Liver (tissue), 9 donors: ENCODE measurements around the gene CYP39A1. TPM values are rescaled to one million over a fixed set of nuclear protein-coding genes. Genes with fewer than 3 reads are reported as not detected.

ENCODE experiments used
- DNase-seq: peaks from one replicate; pipeline ENCODE4 v3.0.0-alpha.2; 2017; ENCODE audit warnings: low spot score
- H3K27ac ChIP-seq, 2 donors: one replicate each; pipeline ENCODE4 v1.7.0; 2013; ENCODE audit warnings: inconsistent platforms in 2 of 2, low read length in 2 of 2, control low read depth in 1 of 2, low read depth in 1 of 2, mild to moderate bottlenecking in 1 of 2
- H3K27me3 ChIP-seq, 4 donors: one replicate each; pipeline versions ENCODE4 v1.6.1 to v1.7.0; 2013; ENCODE audit warnings: low read length in 3 of 4, inconsistent platforms in 1 of 4, mild to moderate bottlenecking in 1 of 4, moderate library complexity in 1 of 4; ENCODE audit not compliant: control insufficient read depth in 4 of 4, insufficient read depth in 4 of 4
- H3K36me3 ChIP-seq, 4 donors: one replicate each; pipeline versions ENCODE4 v1.6.1 to v1.7.0; 2013; ENCODE audit warnings: low read length in 3 of 4, mild to moderate bottlenecking in 3 of 4, low read depth in 1 of 4, moderate library complexity in 1 of 4; ENCODE audit not compliant: control insufficient read depth in 4 of 4, insufficient read depth in 3 of 4
- H3K4me1 ChIP-seq, 4 donors: one replicate each; pipeline versions ENCODE4 v1.6.1 to v1.7.0; 2013; ENCODE audit warnings: low read length in 3 of 4, mild to moderate bottlenecking in 3 of 4, moderate library complexity in 1 of 4; ENCODE audit not compliant: control insufficient read depth in 4 of 4, insufficient read depth in 4 of 4
- H3K4me3 ChIP-seq, 3 donors: one replicate each; pipeline versions ENCODE4 v1.6.1 to v1.7.0; 2013; ENCODE audit warnings: low read length in 3 of 3, control low read depth in 1 of 3, low read depth in 1 of 3, mild to moderate bottlenecking in 1 of 3
- H3K9ac ChIP-seq, 2 donors: one replicate each; pipeline ENCODE4 v1.7.0; 2013; ENCODE audit warnings: low read length in 2 of 2, mild to moderate bottlenecking in 2 of 2, moderate library complexity in 2 of 2, control low read depth in 1 of 2, low read depth in 1 of 2
- H3K9me3 ChIP-seq, 4 donors: one replicate each; pipeline versions ENCODE4 v1.6.1 to v1.7.0; 2013; ENCODE audit warnings: low read length in 3 of 4; ENCODE audit not compliant: control insufficient read depth in 4 of 4
- ATF3 ChIP-seq: IDR thresholded peaks from 2 replicates; pipeline ENCODE4 v1.6.1; 2016; ENCODE audit warnings: antibody characterized with exemption
- EGR1 ChIP-seq, 2 donors: IDR thresholded peaks; 2 replicates each; pipeline ENCODE4 v1.6.1; 2016 to 2018; ENCODE audit warnings: antibody characterized with exemption in 2 of 2, low read depth in 2 of 2
- FOXA1 ChIP-seq: IDR thresholded peaks from 2 replicates; pipeline ENCODE4 v1.6.1; 2016; ENCODE audit warnings: antibody characterized with exemption
- FOXA2 ChIP-seq: IDR thresholded peaks from 2 replicates; pipeline ENCODE4 v1.6.1; 2016; ENCODE audit warnings: antibody characterized with exemption
- GABPA ChIP-seq, 2 donors: IDR thresholded peaks in 1 of 2; conservative IDR thresholded peaks in 1 of 2; 2 replicates each; pipeline ENCODE4 v1.6.1; 2016; ENCODE audit warnings: antibody characterized with exemption in 2 of 2, mild to moderate bottlenecking in 1 of 2, moderate library complexity in 1 of 2
- HNF4A ChIP-seq, 2 donors: conservative IDR thresholded peaks; 2 replicates each; pipeline ENCODE4 v1.6.1; 2016; ENCODE audit warnings: antibody characterized with exemption in 2 of 2, mild to moderate bottlenecking in 2 of 2
- HNF4G ChIP-seq: IDR thresholded peaks from 2 replicates; pipeline ENCODE4 v1.6.1; 2016; ENCODE audit warnings: antibody characterized with exemption
- JUND ChIP-seq, 2 donors: IDR thresholded peaks; 2 replicates each; pipeline ENCODE4 v1.6.1; 2016; ENCODE audit warnings: antibody characterized with exemption in 2 of 2
- MAX ChIP-seq: IDR thresholded peaks from 2 replicates; pipeline ENCODE4 v1.6.1; 2016; ENCODE audit warnings: antibody characterized with exemption
- NR2F2 ChIP-seq: IDR thresholded peaks from 2 replicates; pipeline ENCODE4 v1.6.1; 2016; ENCODE audit warnings: antibody characterized with exemption
- RAD21 ChIP-seq, 2 donors: IDR thresholded peaks; 2 replicates each; pipeline ENCODE4 v1.6.1; 2016; ENCODE audit warnings: antibody characterized with exemption in 2 of 2, mild to moderate bottlenecking in 2 of 2
- REST ChIP-seq: IDR thresholded peaks from 2 replicates; pipeline ENCODE4 v1.6.1; 2016; ENCODE audit warnings: antibody characterized with exemption, mild to moderate bottlenecking
- RXRA ChIP-seq, 2 donors: IDR thresholded peaks; 2 replicates each; pipeline ENCODE4 v1.6.1; 2017 to 2018; ENCODE audit warnings: antibody characterized with exemption in 2 of 2, mild to moderate bottlenecking in 1 of 2
- SP1 ChIP-seq: IDR thresholded peaks from 2 replicates; pipeline ENCODE4 v1.6.1; 2018; ENCODE audit warnings: antibody characterized with exemption, mild to moderate bottlenecking
- TAF1 ChIP-seq: conservative IDR thresholded peaks from 2 replicates; pipeline ENCODE4 v1.6.1; 2016; ENCODE audit warnings: antibody characterized with exemption, mild to moderate bottlenecking
- YY1 ChIP-seq: IDR thresholded peaks from 2 replicates; pipeline ENCODE4 v1.6.1; 2016; ENCODE audit warnings: antibody characterized with exemption, mild to moderate bottlenecking
- ZBTB33 ChIP-seq: IDR thresholded peaks from 2 replicates; pipeline ENCODE4 v1.6.1; 2016; ENCODE audit warnings: antibody characterized with exemption
- WGBS: extraction: QIAGEN DNeasy Blood & Tissue Kit; methylation state at CpG from one replicate; pipeline ENCODE4 v1.1.7; 2013; 5-methylcytosine and 5-hydroxymethylcytosine counted together
- polyA plus RNA-seq, 2 donors: library from polyadenylated mRNA; stranded (reverse) in 1 of 2; unstranded in 1 of 2; fragments of 200-250 nt in 1 of 2; fragments of >200 nt in 1 of 2; fragmentation: Nextera tagmentation in 1 of 2; extraction: Ambion mirVana in 1 of 2; gene quantifications; one replicate each; pipeline versions ENCODE4 v1.2.1 to v1.2.3, GENCODE V29; 2013 to 2015
- total RNA-seq, 2 donors: library from RNA; depleted of rRNA; stranded (reverse); fragments of >200 nt; gene quantifications; one replicate each; pipeline ENCODE4 v1.2.3, GENCODE V29; 2014
- donor health status: healthy.
- donor health status: healthy.
- donor health status: healthy.
- donor health status: healthy.
- donor health status: healthy.

The CYP39A1 gene
- total and polyA plus RNA-seq, 4 donors = 10.8 to 29.8 (median 15.2) TPM

GRCh38 chr6:46504242-46504641 lies 148.4 kb downstream of the CYP39A1 start:
- H3K27ac ChIP-seq = no peak overlapping the region
- H3K9me3 ChIP-seq = no peaks in the 10 kb centered on the region
- no peaks in the 10 kb centered on the region for H3K36me3 ChIP-seq
- no peak for TF ChIP-seq ATF3
- no peak for TF ChIP-seq HNF4A (conservative IDR thresholded peaks at IDR 0.05)
- no peak for TF ChIP-seq TAF1
- TF ChIP-seq HNF4G = no peak
- no peak for TF ChIP-seq FOXA2
- no peak for TF ChIP-seq RAD21 (IDR thresholded peaks at IDR 0.05)
- TF ChIP-seq JUND (IDR thresholded peaks at IDR 0.05) = no peak
- no peak for TF ChIP-seq NR2F2
- TF ChIP-seq GABPA (IDR thresholded peaks at IDR 0.05 in 1 of 2, conservative IDR thresholded peaks at IDR 0.05 in 1 of 2) = no peak
- no peak overlapping the region for H3K9ac ChIP-seq
- H3K27me3 ChIP-seq = peaks cover 0 to 5% (median 0%) of the 10 kb centered on the region in 4 donors
- H3K4me3 ChIP-seq = no peak overlapping the region
- DNase-seq = no peak
- H3K4me1 ChIP-seq = peaks cover 6 to 19% (median 18%) of the 10 kb centered on the region in 4 donors

GRCh38 chr6:46502486-46503119 lies 150.0 kb downstream of the CYP39A1 start:
- DNase-seq = no peak
- TF ChIP-seq YY1 (no peak), SP1 (peak; percentile 6)
- peaks cover 0 to 5% (median 3%) of the 10 kb centered on the region in 4 donors for H3K4me1 ChIP-seq
- H3K9ac ChIP-seq = no peak overlapping the region
- H3K27ac ChIP-seq = peak overlapping the region in 1 of 2 donors; percentile 16
- WGBS = 90% methylated on average over 2 of the region's 2 CpGs
- H3K9me3 ChIP-seq = no peaks in the 10 kb centered on the region
- no peaks in the 10 kb centered on the region for H3K36me3 ChIP-seq
- H3K27me3 ChIP-seq = peaks cover 0 to 5% (median 0%) of the 10 kb centered on the region in 4 donors
- H3K4me3 ChIP-seq = no peak overlapping the region

- 87% methylated on average over 8 of the region's 8 CpGs for WGBS
- TF ChIP-seq NR2F2 = no peak
- no peak for TF ChIP-seq GABPA (IDR thresholded peaks at IDR 0.05 in 1 of 2, conservative IDR thresholded peaks at IDR 0.05 in 1 of 2)
- no peak for TF ChIP-seq FOXA1
- TF ChIP-seq YY1 = no peak
- Histone ChIP-seq H3K4me1 (no peaks in the 10 kb centered on the region), H3K9ac (no peak overlapping the region), H3K27ac (no peak overlapping the region), H3K4me3 (no peak overlapping the region), H3K36me3 (no peaks in the 10 kb centered on the region), H3K9me3 (no peaks in the 10 kb centered on the region), H3K27me3 (peaks cover 0 to 5% (median 0%) of the 10 kb centered on the region in 4 donors)
- no peak for DNase-seq
Measured at GRCh38 chr6:46501136-46502089, 151.2 kb downstream of the CYP39A1 start.

GRCh38 chr6:46500382-46500781 lies 152.2 kb downstream of the CYP39A1 start:
- no peak overlapping the region for H3K4me3 ChIP-seq
- no peaks in the 10 kb centered on the region for H3K36me3 ChIP-seq
- no peaks in the 10 kb centered on the region for H3K9me3 ChIP-seq
- peaks cover 0 to 5% (median 0%) of the 10 kb centered on the region in 4 donors for H3K27me3 ChIP-seq
- no peaks in the 10 kb centered on the region for H3K4me1 ChIP-seq
- H3K9ac ChIP-seq = no peak overlapping the region
- no peak for DNase-seq
- H3K27ac ChIP-seq = no peak overlapping the region
- TF ChIP-seq EGR1 (IDR thresholded peaks at IDR 0.05; ENCODE audit: low read depth in 2 of 2) (no peak), TAF1 (no peak), ZBTB33 (no peak), REST (no peak), FOXA1 (no peak), MAX (no peak), HNF4A (conservative IDR thresholded peaks at IDR 0.05) (no peak), NR2F2 (no peak), RXRA (IDR thresholded peaks at IDR 0.05) (no peak), JUND (IDR thresholded peaks at IDR 0.05) (no peak), YY1 (no peak)
